GM23338 (cell line): ENCODE measurements around the gene TMEM14A. TPM values are rescaled to one million over a fixed set of nuclear protein-coding genes. Genes with fewer than 3 reads are reported as not detected.

Experiments
- ATAC-seq: fragments of 200-7000 bp; cut with Tn5 transposase; 3 replicates; pipeline ENCODE4 v1.9.1; 2020
- DNase-seq: peaks from one replicate; pipeline ENCODE4 v3.0.0-alpha.2; 2015; ENCODE audit warnings: low spot score
- H2AFZ ChIP-seq: fragments of 200-600 bp; sonication (generic); 2 replicates; pipeline ENCODE4 v1.8.0; 2016; ENCODE audit warnings: antibody characterized with exemption, mild to moderate bottlenecking, moderate library complexity
- H3F3A ChIP-seq: fragments of 200-600 bp; sonication (generic); replicated peaks from 2 replicates; pipeline ENCODE4 v1.8.0; 2017; ENCODE audit warnings: antibody characterized with exemption, mixed run types, low read depth
- H3K27ac ChIP-seq: fragments of 200-600 bp; sonication (generic); 2 replicates; pipeline ENCODE4 v1.6.1; 2016; ENCODE audit warnings: low read depth
- H3K27me3 ChIP-seq: fragments of 200-600 bp; sonication (generic); 2 replicates; pipeline ENCODE4 v1.8.0; 2016; ENCODE audit warnings: mild to moderate bottlenecking, mixed run types, moderate library complexity; ENCODE audit not compliant: insufficient read depth
- H3K36me3 ChIP-seq: fragments of 200-600 bp; sonication (generic); 2 replicates; pipeline ENCODE4 v1.8.0; 2016; ENCODE audit warnings: mild to moderate bottlenecking; ENCODE audit not compliant: insufficient read depth
- H3K4me1 ChIP-seq: fragments of 200-600 bp; sonication (generic); 2 replicates; pipeline ENCODE4 v1.8.0; 2016; ENCODE audit warnings: mild to moderate bottlenecking, moderate library complexity; ENCODE audit not compliant: insufficient read depth
- H3K4me2 ChIP-seq: fragments of 200-600 bp; sonication (generic); 2 replicates; pipeline ENCODE4 v1.7.1; 2017; ENCODE audit warnings: mixed run types
- H3K4me3 ChIP-seq: fragments of 200-600 bp; sonication (generic); 2 replicates; pipeline ENCODE4 v1.6.1; 2016; ENCODE audit warnings: mixed run types
- H3K79me2 ChIP-seq: fragments of 200-600 bp; sonication (generic); replicated peaks from 2 replicates; pipeline ENCODE4 v1.8.0; 2017; ENCODE audit warnings: mild to moderate bottlenecking; ENCODE audit not compliant: insufficient read depth
- H3K9me2 ChIP-seq: fragments of 200-600 bp; sonication (generic); 2 replicates; pipeline ENCODE4 v1.8.0; 2017; ENCODE audit not compliant: insufficient read depth
- H4K20me1 ChIP-seq: fragments of 200-600 bp; sonication (generic); replicated peaks from 2 replicates; pipeline ENCODE4 v1.8.0; 2017; ENCODE audit warnings: mild to moderate bottlenecking; ENCODE audit not compliant: insufficient read depth
- H3K27ac Mint-ChIP-seq: 2 replicates; pipeline ENCODE4 v1.8.0; 2020; ENCODE audit warnings: inconsistent platforms, mild to moderate bottlenecking, moderate library complexity, mixed read lengths
- H3K27me3 Mint-ChIP-seq: 3 replicates; pipeline ENCODE4 v1.8.0; 2022; ENCODE audit warnings: low read depth, mild to moderate bottlenecking, moderate library complexity, mixed read lengths, inconsistent platforms; ENCODE audit not compliant: insufficient read depth, poor library complexity
- H3K36me3 Mint-ChIP-seq: 3 replicates; pipeline ENCODE4 v1.8.0; 2021; ENCODE audit warnings: low read depth, mild to moderate bottlenecking, inconsistent platforms, moderate library complexity, mixed read lengths
- H3K4me1 Mint-ChIP-seq: 3 replicates; pipeline ENCODE4 v1.8.0; 2020; ENCODE audit warnings: mild to moderate bottlenecking, inconsistent platforms, mixed read lengths
- H3K4me3 Mint-ChIP-seq: 3 replicates; pipeline ENCODE4 v1.8.0; 2021; ENCODE audit warnings: moderate library complexity, mild to moderate bottlenecking, inconsistent platforms, mixed read lengths
- H3K9me3 Mint-ChIP-seq: 3 replicates; pipeline ENCODE4 v1.8.0; 2020; ENCODE audit warnings: moderate library complexity, mild to moderate bottlenecking, inconsistent platforms, mixed read lengths
- NANOG ChIP-seq: IDR thresholded peaks from 2 replicates; pipeline ENCODE4 v1.6.1; 2016; ENCODE audit warnings: antibody characterized with exemption, borderline replicate concordance
- REST ChIP-seq: IDR thresholded peaks from one replicate; pipeline ENCODE4 v1.6.1; 2018; ENCODE audit warnings: antibody characterized with exemption; ENCODE audit not compliant: unreplicated experiment
- ZNF331 ChIP-seq: fragments of 250-450 bp; sonication (Bioruptor Pico); IDR thresholded peaks from 2 replicates; pipeline ENCODE4 v1.5.0; 2020; ENCODE audit warnings: low read depth, mild to moderate bottlenecking, moderate library complexity
- polyA plus RNA-seq: library from polyadenylated mRNA; unstranded; fragments of >200 nt; fragmentation: Nextera tagmentation; extraction: Ambion mirVana; gene quantifications from 2 replicates; pipeline ENCODE4 v1.2.1, GENCODE V29; 2016
- total RNA-seq: library from RNA; depleted of rRNA; stranded (reverse); fragments of >200 nt; shearing (Covaris generic); gene quantifications from 2 replicates; pipeline ENCODE4 v1.2.3, GENCODE V29; 2014
- TF ChIP-seq, protein P1 (sequence below): fragments of 250-450 bp; sonication (Bioruptor Pico); IDR thresholded peaks from 2 replicates; pipeline ENCODE4 v1.5.0; 2020; ENCODE audit warnings: mild to moderate bottlenecking, moderate library complexity

TMEM14A gene
- total and polyA plus RNA-seq, 2 experiments from 2014 or later: 13.9 to 36.0 TPM

DNA sequence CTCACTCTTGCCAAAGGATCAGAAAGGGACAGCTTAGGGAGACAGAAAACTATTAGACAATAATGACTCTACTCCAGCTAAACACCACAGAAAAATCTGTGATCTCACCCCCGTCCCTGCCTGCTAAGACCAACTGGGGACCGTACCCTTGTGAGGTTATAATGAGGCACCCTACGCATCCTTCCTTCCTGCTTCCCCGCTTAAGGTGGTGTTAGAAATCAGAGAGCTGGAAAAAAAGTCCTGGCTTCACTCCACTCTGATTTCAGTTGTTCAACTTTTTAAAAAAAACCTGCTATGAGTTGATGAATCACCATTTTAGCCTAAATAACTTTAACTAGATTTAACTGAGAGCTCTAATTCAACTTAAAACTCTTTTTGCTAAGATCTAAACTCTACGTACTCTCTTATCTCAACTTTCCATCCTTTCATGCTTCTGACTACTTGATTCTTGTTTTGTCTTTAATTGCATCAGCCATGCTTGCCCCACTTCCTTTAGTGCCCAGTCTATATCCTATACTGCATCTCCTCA, 35.8 kb upstream of the TMEM14A start (continued):
- no peak for TF ChIP-seq REST
- TF ChIP-seq, protein P1, sequence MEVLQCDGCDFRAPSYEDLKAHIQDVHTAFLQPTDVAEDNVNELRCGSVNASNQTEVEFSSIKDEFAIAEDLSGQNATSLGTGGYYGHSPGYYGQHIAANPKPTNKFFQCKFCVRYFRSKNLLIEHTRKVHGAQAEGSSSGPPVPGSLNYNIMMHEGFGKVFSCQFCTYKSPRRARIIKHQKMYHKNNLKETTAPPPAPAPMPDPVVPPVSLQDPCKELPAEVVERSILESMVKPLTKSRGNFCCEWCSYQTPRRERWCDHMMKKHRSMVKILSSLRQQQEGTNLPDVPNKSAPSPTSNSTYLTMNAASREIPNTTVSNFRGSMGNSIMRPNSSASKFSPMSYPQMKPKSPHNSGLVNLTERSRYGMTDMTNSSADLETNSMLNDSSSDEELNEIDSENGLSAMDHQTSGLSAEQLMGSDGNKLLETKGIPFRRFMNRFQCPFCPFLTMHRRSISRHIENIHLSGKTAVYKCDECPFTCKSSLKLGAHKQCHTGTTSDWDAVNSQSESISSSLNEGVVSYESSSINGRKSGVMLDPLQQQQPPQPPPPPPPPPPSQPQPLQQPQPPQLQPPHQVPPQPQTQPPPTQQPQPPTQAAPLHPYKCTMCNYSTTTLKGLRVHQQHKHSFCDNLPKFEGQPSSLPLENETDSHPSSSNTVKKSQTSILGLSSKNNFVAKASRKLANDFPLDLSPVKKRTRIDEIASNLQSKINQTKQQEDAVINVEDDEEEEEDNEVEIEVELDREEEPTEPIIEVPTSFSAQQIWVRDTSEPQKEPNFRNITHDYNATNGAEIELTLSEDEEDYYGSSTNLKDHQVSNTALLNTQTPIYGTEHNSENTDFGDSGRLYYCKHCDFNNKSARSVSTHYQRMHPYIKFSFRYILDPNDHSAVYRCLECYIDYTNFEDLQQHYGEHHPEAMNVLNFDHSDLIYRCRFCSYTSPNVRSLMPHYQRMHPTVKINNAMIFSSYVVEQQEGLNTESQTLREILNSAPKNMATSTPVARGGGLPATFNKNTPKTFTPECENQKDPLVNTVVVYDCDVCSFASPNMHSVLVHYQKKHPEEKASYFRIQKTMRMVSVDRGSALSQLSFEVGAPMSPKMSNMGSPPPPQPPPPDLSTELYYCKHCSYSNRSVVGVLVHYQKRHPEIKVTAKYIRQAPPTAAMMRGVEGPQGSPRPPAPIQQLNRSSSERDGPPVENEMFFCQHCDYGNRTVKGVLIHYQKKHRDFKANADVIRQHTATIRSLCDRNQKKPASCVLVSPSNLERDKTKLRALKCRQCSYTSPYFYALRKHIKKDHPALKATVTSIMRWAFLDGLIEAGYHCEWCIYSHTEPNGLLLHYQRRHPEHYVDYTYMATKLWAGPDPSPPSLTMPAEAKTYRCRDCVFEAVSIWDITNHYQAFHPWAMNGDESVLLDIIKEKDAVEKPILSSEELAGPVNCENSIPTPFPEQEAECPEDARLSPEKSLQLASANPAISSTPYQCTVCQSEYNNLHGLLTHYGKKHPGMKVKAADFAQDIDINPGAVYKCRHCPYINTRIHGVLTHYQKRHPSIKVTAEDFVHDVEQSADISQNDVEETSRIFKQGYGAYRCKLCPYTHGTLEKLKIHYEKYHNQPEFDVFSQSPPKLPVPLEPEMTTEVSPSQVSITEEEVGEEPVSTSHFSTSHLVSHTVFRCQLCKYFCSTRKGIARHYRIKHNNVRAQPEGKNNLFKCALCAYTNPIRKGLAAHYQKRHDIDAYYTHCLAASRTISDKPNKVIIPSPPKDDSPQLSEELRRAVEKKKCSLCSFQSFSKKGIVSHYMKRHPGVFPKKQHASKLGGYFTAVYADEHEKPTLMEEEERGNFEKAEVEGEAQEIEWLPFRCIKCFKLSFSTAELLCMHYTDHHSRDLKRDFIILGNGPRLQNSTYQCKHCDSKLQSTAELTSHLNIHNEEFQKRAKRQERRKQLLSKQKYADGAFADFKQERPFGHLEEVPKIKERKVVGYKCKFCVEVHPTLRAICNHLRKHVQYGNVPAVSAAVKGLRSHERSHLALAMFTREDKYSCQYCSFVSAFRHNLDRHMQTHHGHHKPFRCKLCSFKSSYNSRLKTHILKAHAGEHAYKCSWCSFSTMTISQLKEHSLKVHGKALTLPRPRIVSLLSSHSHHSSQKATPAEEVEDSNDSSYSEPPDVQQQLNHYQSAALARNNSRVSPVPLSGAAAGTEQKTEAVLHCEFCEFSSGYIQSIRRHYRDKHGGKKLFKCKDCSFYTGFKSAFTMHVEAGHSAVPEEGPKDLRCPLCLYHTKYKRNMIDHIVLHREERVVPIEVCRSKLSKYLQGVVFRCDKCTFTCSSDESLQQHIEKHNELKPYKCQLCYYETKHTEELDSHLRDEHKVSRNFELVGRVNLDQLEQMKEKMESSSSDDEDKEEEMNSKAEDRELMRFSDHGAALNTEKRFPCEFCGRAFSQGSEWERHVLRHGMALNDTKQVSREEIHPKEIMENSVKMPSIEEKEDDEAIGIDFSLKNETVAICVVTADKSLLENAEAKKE (CRISPR knock-in tag): no peak

DNA sequence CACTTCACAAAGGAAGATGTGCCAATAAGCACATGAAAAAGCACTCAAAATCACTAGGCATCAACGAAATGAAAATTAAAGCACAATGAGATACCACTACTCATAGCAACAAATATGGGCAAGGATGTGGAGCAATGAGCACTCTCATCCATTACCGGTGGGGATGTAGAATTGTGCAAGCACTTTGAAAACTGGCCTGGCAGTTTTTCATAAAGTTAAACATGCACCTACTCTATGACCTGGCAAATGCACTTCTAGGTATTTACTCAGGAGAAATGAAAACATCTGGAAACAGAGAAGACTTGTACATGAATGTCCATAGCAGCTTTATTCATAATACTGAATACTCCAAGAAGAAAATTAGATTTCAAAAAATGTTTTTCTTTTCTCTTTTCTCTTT, 34.1 kb upstream of the TMEM14A start:
- Histone ChIP-seq H3K79me2 (no peaks in the 10 kb centered on the region), H3K4me2 (no peak overlapping the region), H3F3A (no peaks in the 10 kb centered on the region), H3K36me3 (no peaks in the 10 kb centered on the region), H3K9me2 (no peaks in the 10 kb centered on the region), H3K4me1 (no peaks in the 10 kb centered on the region), H4K20me1 (no peaks in the 10 kb centered on the region), H3K4me3 (no peak overlapping the region), H2AFZ (no peak overlapping the region), H3K27me3 (no peaks in the 10 kb centered on the region), H3K27ac (no peak overlapping the region)
- DNase-seq: no peak
- TF ChIP-seq, protein P1 (CRISPR knock-in tag): no peak
- TF ChIP-seq ZNF331 (CRISPR knock-in tag) (no peak), NANOG (no peak)
- Mint-ChIP-seq H3K4me3 (no peak overlapping the region), H3K27me3 (peaks cover 4% of the 10 kb centered on the region), H3K27ac (no peak overlapping the region), H3K9me3 (no peaks in the 10 kb centered on the region), H3K36me3 (no peaks in the 10 kb centered on the region), H3K4me1 (peaks cover 12% of the 10 kb centered on the region; the same call in 2 of the 3 replicates)
- no peak for ATAC-seq
